HEK293 (cell line): ENCODE data around the gene KIDINS220.
A peak's percentile ranks its signal among the peaks of the same experiment; 100 is the strongest.

ENCODE experiments used
- CTCF ChIA-PET: fragments of 350-600 bp; formaldehyde crosslinking; extraction: SDS; loops from one replicate; lab custom pipeline; 2021; ENCODE audit warnings: antibody characterized with exemption; lab: Yijun Ruan, JAX
- POLR2A ChIA-PET: fragments of 300-600 bp; formaldehyde crosslinking; extraction: SDS; loops from one replicate; lab custom pipeline; 2020; ENCODE audit warnings: antibody characterized with exemption, inconsistent platforms; lab: Yijun Ruan, JAX
- H3K27ac ChIP-seq: fragments of 200-500 bp; sonication (Bioruptor generic); 2 replicates; pipeline ENCODE4 v1.5.1; 2014; ENCODE audit warnings: low read depth, low read length, control low read depth, inconsistent platforms; ENCODE audit errors: extremely low read depth
- H3K36me3 ChIP-seq, 2 experiments: fragments of 200-500 bp in 1 of 2; sonication (Bioruptor generic) in 1 of 2; 1 replicate in 1 of 2; 2 replicates in 1 of 2; pipeline ENCODE4 v1.5.1; 2014 to 2017; ENCODE audit warnings: inconsistent platforms in 2 of 2, low read length in 2 of 2; ENCODE audit not compliant: control insufficient read depth in 2 of 2, insufficient read depth in 1 of 2
- H3K4me1 ChIP-seq: fragments of 200-500 bp; sonication (Bioruptor generic); 2 replicates; pipeline ENCODE4 v1.5.1; 2014; ENCODE audit warnings: mild to moderate bottlenecking, low read length, inconsistent platforms; ENCODE audit not compliant: control insufficient read depth, insufficient read depth
- H3K4me3 ChIP-seq: 2 replicates; pipeline ENCODE4 v1.5.1; 2011; ENCODE audit warnings: low read depth, mild to moderate bottlenecking, control low read depth, low read length, moderate library complexity
- H3K9me3 ChIP-seq: fragments of 200-500 bp; sonication (Bioruptor generic); 2 replicates; pipeline ENCODE4 v1.5.1; 2014; ENCODE audit warnings: low read depth, low read length, inconsistent platforms; ENCODE audit not compliant: control insufficient read depth, insufficient read depth
- ATF2 ChIP-seq: fragments of 450-650 bp; formaldehyde crosslinking; IDR thresholded peaks from 2 replicates; pipeline ENCODE4 v1.5.1; 2016; ENCODE audit warnings: missing biosample characterization, missing genetic modification characterization, low read depth
- CTCF ChIP-seq: fragments of 450-650 bp; formaldehyde crosslinking; IDR thresholded peaks from 2 replicates; pipeline ENCODE4 v1.5.1; 2016; ENCODE audit warnings: missing biosample characterization, missing genetic modification characterization
- GLIS1 ChIP-seq: fragments of 450-650 bp; formaldehyde crosslinking; IDR thresholded peaks from 2 replicates; pipeline ENCODE4 v1.5.1; 2016; ENCODE audit warnings: missing biosample characterization, missing genetic modification characterization
- GLIS2 ChIP-seq: fragments of 450-650 bp; formaldehyde crosslinking; IDR thresholded peaks from 2 replicates; pipeline ENCODE4 v1.5.1; 2016; ENCODE audit warnings: missing biosample characterization, missing genetic modification characterization
- KLF16 ChIP-seq: fragments of 450-650 bp; formaldehyde crosslinking; IDR thresholded peaks from 2 replicates; pipeline ENCODE4 v1.5.1; 2017; ENCODE audit warnings: missing biosample characterization, missing genetic modification characterization
- MZF1 ChIP-seq: fragments of 450-650 bp; formaldehyde crosslinking; IDR thresholded peaks from 2 replicates; pipeline ENCODE4 v1.5.1; 2017; ENCODE audit warnings: missing biosample characterization, missing genetic modification characterization, borderline replicate concordance
- RBAK ChIP-seq: fragments of 450-650 bp; formaldehyde crosslinking; IDR thresholded peaks from 2 replicates; pipeline ENCODE4 v1.5.1; 2016; ENCODE audit warnings: missing biosample characterization, missing genetic modification characterization
- REPIN1 ChIP-seq: fragments of 450-650 bp; formaldehyde crosslinking; IDR thresholded peaks from 2 replicates; pipeline ENCODE4 v1.5.1; 2017; ENCODE audit warnings: missing biosample characterization, missing genetic modification characterization, low read depth
- TCF7L2 ChIP-seq: IDR thresholded peaks from 2 replicates; pipeline ENCODE4 v1.6.1; 2011; ENCODE audit warnings: low read depth, mild to moderate bottlenecking, inconsistent platforms, low read length, moderate library complexity, borderline replicate concordance
- ZBTB17 ChIP-seq: fragments of 450-650 bp; formaldehyde crosslinking; IDR thresholded peaks from 2 replicates; pipeline ENCODE4 v1.5.1; 2016; ENCODE audit warnings: missing biosample characterization, missing genetic modification characterization
- ZBTB26 ChIP-seq: fragments of 450-650 bp; formaldehyde crosslinking; optimal IDR thresholded peaks from 2 replicates; pipeline ENCODE3; 2016; ENCODE audit warnings: missing biosample characterization, mild to moderate bottlenecking, missing genetic modification characterization
- ZIC2 ChIP-seq: fragments of 450-650 bp; formaldehyde crosslinking; IDR thresholded peaks from 2 replicates; pipeline ENCODE4 v1.5.1; 2016; ENCODE audit warnings: missing biosample characterization, missing genetic modification characterization
- ZNF157 ChIP-seq: fragments of 450-650 bp; formaldehyde crosslinking; IDR thresholded peaks from 2 replicates; pipeline ENCODE4 v1.5.1; 2016; ENCODE audit warnings: missing biosample characterization, missing genetic modification characterization
- ZNF473 ChIP-seq: fragments of 450-650 bp; formaldehyde crosslinking; IDR thresholded peaks from 2 replicates; pipeline ENCODE4 v1.5.1; 2017; ENCODE audit warnings: missing biosample characterization, missing genetic modification characterization
- ZNF623 ChIP-seq: fragments of 450-650 bp; formaldehyde crosslinking; IDR thresholded peaks from 2 replicates; pipeline ENCODE4 v1.5.1; 2016; ENCODE audit warnings: missing biosample characterization, missing genetic modification characterization
- ZNF654 ChIP-seq: fragments of 450-650 bp; formaldehyde crosslinking; IDR thresholded peaks from 2 replicates; pipeline ENCODE4 v1.5.1; 2016; ENCODE audit warnings: low read depth, missing biosample characterization, missing genetic modification characterization
- ZNF701 ChIP-seq: fragments of 450-650 bp; formaldehyde crosslinking; IDR thresholded peaks from 2 replicates; pipeline ENCODE4 v1.5.1; 2016; ENCODE audit warnings: missing biosample characterization, missing genetic modification characterization
- ZNF837 ChIP-seq: fragments of 450-650 bp; formaldehyde crosslinking; IDR thresholded peaks from 2 replicates; pipeline ENCODE4 v1.5.1; 2016; ENCODE audit warnings: missing biosample characterization, missing genetic modification characterization

The KIDINS220 gene

GRCh38 chr2:8694737-8695136 is 142.7 kb downstream of the KIDINS220 start:
- ChIA-PET POLR2A (no interaction called here), CTCF (interaction anchor here (1.4 kb wide), 1 partner anchor 8 kb away, joined by 5 read pairs; no protein-coding TSS in a partner anchor)
- no peaks in the 10 kb centered on the region; the same call in 1 of the 2 replicates for H3K4me1 ChIP-seq
- H3K36me3 ChIP-seq, result no peaks in the 10 kb centered on the region
- no peak overlapping the region for H3K27ac ChIP-seq
- H3K9me3 ChIP-seq, result no peaks in the 10 kb centered on the region
- TF ChIP-seq TCF7L2 (no peak), ATF2 (tag by site-specific recombination) (no peak), ZNF837 (tag by site-specific recombination) (no peak), ZNF473 (tag by site-specific recombination) (no peak), MZF1 (no peak), ZNF701 (tag by site-specific recombination) (no peak), ZNF623 (tag by site-specific recombination) (no peak), ZNF157 (tag by site-specific recombination) (no peak), REPIN1 (no peak)
- no peak overlapping the region for H3K4me3 ChIP-seq

- Histone ChIP-seq H3K36me3 (no peaks in the 10 kb centered on the region), H3K4me3 (peak overlapping the region; percentile 18; the same call in 1 of the 2 replicates), H3K4me1 (no peaks in the 10 kb centered on the region; the same call in 1 of the 2 replicates), H3K27ac (no peak overlapping the region), H3K9me3 (no peaks in the 10 kb centered on the region)
- ChIA-PET POLR2A (interaction anchor here (1.0 to 1.8 kb wide), 2 partner anchors 9 to 11 kb away, joined by 3 to 11 read pairs; partner anchors contain the start of gene ID2), CTCF (interaction anchor here (0.6 to 2.0 kb wide), 32 partner anchors 9 to 1641 kb away, joined by 3 to 11 read pairs (median 4); no protein-coding TSS in a partner anchor)
- TF ChIP-seq ZIC2 (tag by site-specific recombination), result peak; percentile 59
- TF ChIP-seq ZNF654 (tag by site-specific recombination), result peak; percentile 57
- TF ChIP-seq RBAK (tag by site-specific recombination), result no peak
- TF ChIP-seq GLIS1 (tag by site-specific recombination), result peak; percentile 71
- TF ChIP-seq ZBTB26, result peak; percentile 10
- no peak for TF ChIP-seq KLF16 (tag by site-specific recombination)
- peak; percentile 35; the same call in 1 of the 2 replicates for TF ChIP-seq GLIS2 (tag by site-specific recombination)
- TF ChIP-seq CTCF (tag by site-specific recombination), result peak; percentile 68
- peak; percentile 31; the same call in 1 of the 2 replicates for TF ChIP-seq ZBTB17 (tag by site-specific recombination)
Measured at GRCh38 chr2:8693157-8693821, 144.1 kb downstream of the KIDINS220 start.
